Loucy (cell line): ENCODE results near the gene COLGALT1.
"Not testable (repeated sequence)": the region's sequence is repeated elsewhere in the genome, so short reads cannot be mapped to it uniquely, and the experiment has no call there.

Experiments used
- H2AFZ ChIP-seq: fragments of 200-600 bp; sonication (generic); 2 replicates; pipeline ENCODE4 v1.6.0; 2016; ENCODE audit warnings: antibody characterized with exemption, mild to moderate bottlenecking, low read length, moderate library complexity
- H3F3A ChIP-seq: fragments of 200-600 bp; 2 replicates; pipeline ENCODE4 v1.6.0; 2016; ENCODE audit warnings: antibody characterized with exemption, low read depth, mild to moderate bottlenecking
- H3K27me3 ChIP-seq: fragments of 200-600 bp; sonication (generic); 2 replicates; pipeline ENCODE4 v1.6.1; 2014; ENCODE audit warnings: low read length, mild to moderate bottlenecking; ENCODE audit not compliant: insufficient read depth, poor library complexity, severe bottlenecking
- H3K36me3 ChIP-seq: fragments of 200-600 bp; sonication (generic); 2 replicates; pipeline ENCODE4 v1.6.1; 2016; ENCODE audit warnings: low read length; ENCODE audit not compliant: insufficient read depth
- H3K4me1 ChIP-seq: fragments of 200-600 bp; sonication (generic); 2 replicates; pipeline ENCODE4 v1.5.1; 2014; ENCODE audit warnings: low read length, mild to moderate bottlenecking; ENCODE audit not compliant: insufficient read depth, poor library complexity, severe bottlenecking
- H3K4me2 ChIP-seq: fragments of 200-600 bp; sonication (generic); 2 replicates; pipeline ENCODE4 v1.6.0; 2014; ENCODE audit warnings: antibody characterized with exemption, low read length, low read depth, mild to moderate bottlenecking; ENCODE audit not compliant: poor library complexity, severe bottlenecking
- H3K4me3 ChIP-seq: fragments of 200-600 bp; sonication (generic); 2 replicates; pipeline ENCODE4 v1.5.1; 2014; ENCODE audit warnings: low read length, mild to moderate bottlenecking, mixed read lengths; ENCODE audit not compliant: poor library complexity, severe bottlenecking
- H3K79me2 ChIP-seq: fragments of 200-600 bp; sonication (generic); 2 replicates; pipeline ENCODE4 v1.6.1; 2014; ENCODE audit warnings: low read length; ENCODE audit not compliant: insufficient read depth
- H3K9ac ChIP-seq: fragments of 200-600 bp; sonication (generic); 2 replicates; pipeline ENCODE4 v1.6.0; 2014; ENCODE audit warnings: mild to moderate bottlenecking, low read depth, low read length, moderate library complexity; ENCODE audit not compliant: poor library complexity, severe bottlenecking
- H3K9me2 ChIP-seq: fragments of 200-600 bp; sonication (generic); replicated peaks from 2 replicates; pipeline ENCODE4 v1.6.1; 2016; ENCODE audit warnings: low read depth, low read length, mixed read lengths
- H3K9me3 ChIP-seq: fragments of 200-600 bp; sonication (generic); 2 replicates; pipeline ENCODE4 v1.6.1; 2014; ENCODE audit warnings: mild to moderate bottlenecking, antibody characterized with exemption, low read length, low read depth; ENCODE audit not compliant: insufficient read depth
- H4K20me1 ChIP-seq: fragments of 200-600 bp; sonication (generic); 2 replicates; pipeline ENCODE4 v1.6.0; 2014; ENCODE audit warnings: antibody characterized with exemption, low read length, mild to moderate bottlenecking; ENCODE audit not compliant: insufficient read depth, poor library complexity, severe bottlenecking
- EZH2phosphoT487 ChIP-seq: fragments of 200-600 bp; IDR thresholded peaks from 2 replicates; pipeline ENCODE4 v1.6.1; 2018; ENCODE audit warnings: antibody characterized with exemption, mild to moderate bottlenecking, moderate library complexity, borderline replicate concordance
- TF ChIP-seq, protein P1 (sequence below): fragments of 200-600 bp; sonication (generic); conservative IDR thresholded peaks from 2 replicates; pipeline ENCODE4 v1.5.1; 2014; ENCODE audit warnings: mild to moderate bottlenecking, antibody characterized with exemption, low read length

The COLGALT1 gene

DNA sequence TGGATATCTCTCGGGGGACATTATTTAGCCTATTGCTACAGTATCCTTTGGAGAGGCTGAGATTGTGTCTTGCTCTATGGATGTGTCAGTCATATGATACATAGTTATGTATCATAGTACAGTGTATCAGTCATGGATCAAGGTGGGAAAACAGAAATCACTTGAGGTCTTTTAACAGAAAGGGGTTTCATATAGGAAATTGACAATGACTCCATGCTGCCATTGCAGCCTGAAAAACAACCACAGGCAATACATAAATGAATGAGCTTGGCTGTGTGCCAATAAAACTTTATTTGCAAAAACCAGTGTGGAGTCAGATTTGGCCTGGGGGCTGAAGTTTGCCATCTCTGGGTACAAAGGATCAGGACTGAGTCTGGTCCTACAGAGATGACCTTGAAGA lies 35.4 kb downstream of the COLGALT1 start:
- Histone ChIP-seq H3K4me2 (no peak overlapping the region), H3K79me2 (no peaks in the 10 kb centered on the region), H3K9me2 (no peaks in the 10 kb centered on the region), H3K4me1 (no peaks in the 10 kb centered on the region), H3K36me3 (no peaks in the 10 kb centered on the region), H4K20me1 (no peaks in the 10 kb centered on the region), H3K9me3 (no peaks in the 10 kb centered on the region), H3K27me3 (no peaks in the 10 kb centered on the region), H3K4me3 (no peak overlapping the region), H3K9ac (no peak overlapping the region), H3F3A (no peaks in the 10 kb centered on the region), H2AFZ (no peak overlapping the region)
- TF ChIP-seq, protein P1, sequence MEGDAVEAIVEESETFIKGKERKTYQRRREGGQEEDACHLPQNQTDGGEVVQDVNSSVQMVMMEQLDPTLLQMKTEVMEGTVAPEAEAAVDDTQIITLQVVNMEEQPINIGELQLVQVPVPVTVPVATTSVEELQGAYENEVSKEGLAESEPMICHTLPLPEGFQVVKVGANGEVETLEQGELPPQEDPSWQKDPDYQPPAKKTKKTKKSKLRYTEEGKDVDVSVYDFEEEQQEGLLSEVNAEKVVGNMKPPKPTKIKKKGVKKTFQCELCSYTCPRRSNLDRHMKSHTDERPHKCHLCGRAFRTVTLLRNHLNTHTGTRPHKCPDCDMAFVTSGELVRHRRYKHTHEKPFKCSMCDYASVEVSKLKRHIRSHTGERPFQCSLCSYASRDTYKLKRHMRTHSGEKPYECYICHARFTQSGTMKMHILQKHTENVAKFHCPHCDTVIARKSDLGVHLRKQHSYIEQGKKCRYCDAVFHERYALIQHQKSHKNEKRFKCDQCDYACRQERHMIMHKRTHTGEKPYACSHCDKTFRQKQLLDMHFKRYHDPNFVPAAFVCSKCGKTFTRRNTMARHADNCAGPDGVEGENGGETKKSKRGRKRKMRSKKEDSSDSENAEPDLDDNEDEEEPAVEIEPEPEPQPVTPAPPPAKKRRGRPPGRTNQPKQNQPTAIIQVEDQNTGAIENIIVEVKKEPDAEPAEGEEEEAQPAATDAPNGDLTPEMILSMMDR: no peak
- TF ChIP-seq EZH2phosphoT487: no peak

DNA sequence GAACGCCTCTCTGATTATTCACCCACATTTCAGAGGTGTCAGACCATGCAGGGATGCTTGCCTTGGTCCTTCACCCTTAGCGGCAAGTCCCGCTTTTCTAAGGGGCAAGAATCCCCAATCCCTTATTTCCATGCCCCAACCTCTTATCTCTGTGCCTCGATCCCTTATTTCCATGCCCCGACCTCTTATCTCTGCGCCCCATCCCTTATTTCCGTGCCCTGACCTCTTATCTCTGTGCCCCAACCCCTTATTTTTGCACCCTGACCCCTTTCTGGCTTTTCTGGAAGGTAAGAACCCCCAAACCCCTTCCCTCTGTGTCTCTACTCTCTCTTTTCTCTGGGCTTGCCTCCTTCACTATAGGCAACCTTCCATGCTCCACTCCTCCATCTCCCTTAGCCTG lies 38.8 kb downstream of the COLGALT1 start:
- not testable (repeated sequence) for H3K4me3 ChIP-seq, H3K79me2 ChIP-seq, H2AFZ ChIP-seq, H4K20me1 ChIP-seq, H3K27me3 ChIP-seq, H3K36me3 ChIP-seq, H3F3A ChIP-seq, H3K9me3 ChIP-seq, H3K4me1 ChIP-seq, H3K9ac ChIP-seq, H3K4me2 ChIP-seq, H3K9me2 ChIP-seq

DNA sequence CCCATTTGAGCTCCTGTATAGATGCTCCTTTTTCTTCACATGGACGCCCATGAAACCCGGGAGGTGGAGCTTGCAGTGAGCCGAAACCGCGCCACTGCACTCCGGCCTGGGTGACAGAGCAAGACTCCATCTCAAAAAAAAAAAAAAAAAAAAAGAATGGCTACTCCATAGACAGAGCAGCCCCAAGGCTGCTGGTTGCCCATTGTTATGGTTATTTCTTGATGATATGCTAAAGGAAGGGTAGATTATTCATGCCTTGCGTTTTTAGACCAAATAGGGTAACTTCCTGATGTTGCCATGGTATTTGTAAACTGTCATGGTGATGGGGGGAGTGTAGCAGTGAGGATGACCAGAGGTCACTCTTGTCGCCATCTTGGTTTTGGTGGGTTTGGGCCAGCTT lies 42.6 kb downstream of the COLGALT1 start:
- H3K79me2 ChIP-seq, H3K4me2 ChIP-seq, H4K20me1 ChIP-seq, H3F3A ChIP-seq, H3K4me1 ChIP-seq, H3K36me3 ChIP-seq, H3K9me3 ChIP-seq, H3K4me3 ChIP-seq, H3K9me2 ChIP-seq, H3K9ac ChIP-seq, H3K27me3 ChIP-seq, H2AFZ ChIP-seq: not testable (repeated sequence)

DNA sequence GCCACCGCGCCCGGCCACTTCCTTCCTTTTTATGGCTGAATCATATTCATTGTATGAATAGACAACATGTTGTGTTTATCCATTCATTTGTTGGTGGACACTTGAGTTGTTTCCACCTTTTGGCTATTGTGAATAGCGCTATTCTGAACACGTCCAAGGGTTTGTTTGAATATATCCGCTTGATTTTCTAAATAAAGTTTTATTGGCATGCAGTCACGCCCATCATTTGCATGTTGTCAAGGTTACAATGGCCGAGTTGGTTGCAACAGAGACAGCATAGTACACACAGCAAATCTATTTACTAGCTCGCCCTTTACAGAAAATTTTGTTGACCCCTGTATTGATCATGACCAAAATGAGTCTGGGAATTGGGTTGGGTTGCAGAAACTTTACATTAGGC lies 43.5 kb downstream of the COLGALT1 start:
- Histone ChIP-seq H2AFZ (no peak overlapping the region), H3K9me2 (no peaks in the 10 kb centered on the region), H3K27me3 (no peaks in the 10 kb centered on the region), H3K4me3 (no peak overlapping the region), H3K4me2 (no peak overlapping the region), H4K20me1 (no peaks in the 10 kb centered on the region), H3K9ac (no peak overlapping the region), H3K79me2 (no peaks in the 10 kb centered on the region), H3K9me3 (no peaks in the 10 kb centered on the region), H3F3A (no peaks in the 10 kb centered on the region), H3K36me3 (no peaks in the 10 kb centered on the region), H3K4me1 (no peaks in the 10 kb centered on the region)
- no peak for TF ChIP-seq EZH2phosphoT487
- TF ChIP-seq, protein P1: no peak
